ENCODE results near the gene SCAMP1.

Gene SCAMP1

GRCh38 chr5:78518365-78519197, 158.2 kb downstream of the SCAMP1 start:
- Mint-ChIP-seq H3K4me1 (ENCODE audit: low read depth) (no peaks in the 10 kb centered on the region), H3K4me3 (no peak overlapping the region), H3K27me3 (peaks cover 23% of the 10 kb centered on the region), H3K9me3 (ENCODE audit: low read depth) (no peaks in the 10 kb centered on the region), H3K36me3 (no peaks in the 10 kb centered on the region), H3K27ac (no peak overlapping the region)

DNA sequence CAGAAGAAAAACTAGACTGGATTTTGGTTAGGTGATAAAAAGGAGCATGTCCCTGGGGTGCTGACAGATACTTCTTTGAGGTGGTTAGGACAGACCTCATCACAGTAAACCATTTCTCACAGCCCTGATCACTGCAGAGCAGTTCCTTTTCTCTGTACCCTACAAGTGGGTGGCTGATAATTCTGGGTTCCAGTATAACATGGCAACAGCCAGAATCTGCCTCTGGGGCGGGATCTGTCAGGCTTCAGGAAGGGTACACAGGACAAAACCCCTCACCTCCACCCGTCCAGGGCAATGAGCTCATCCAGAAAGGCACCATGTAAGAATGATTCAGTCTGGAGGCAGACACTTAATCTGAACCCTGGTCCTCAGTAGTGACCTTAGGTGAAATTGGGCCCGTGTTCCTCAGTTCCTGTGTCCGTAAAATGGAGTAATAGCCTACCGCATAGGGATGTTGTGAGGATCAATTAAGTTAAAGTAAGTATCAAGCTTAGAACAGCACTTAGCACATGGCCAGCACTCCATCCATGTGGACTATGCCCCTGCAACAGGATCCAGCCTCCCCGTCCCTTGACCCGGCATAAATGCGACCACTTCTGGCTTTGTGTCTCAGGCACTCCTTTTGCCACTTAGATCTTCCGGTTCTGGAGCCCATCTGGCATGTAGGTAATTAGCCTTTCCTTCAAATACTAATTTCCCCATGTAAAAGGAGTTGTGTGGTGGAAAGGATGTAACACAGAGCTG, 159.0 kb downstream of the SCAMP1 start:
- no peaks in the 10 kb centered on the region for H3K4me1 Mint-ChIP-seq (ENCODE audit: low read depth)
- H3K36me3 Mint-ChIP-seq, result no peaks in the 10 kb centered on the region
- H3K27me3 Mint-ChIP-seq, result peaks cover 26% of the 10 kb centered on the region
- H3K9me3 Mint-ChIP-seq (ENCODE audit: low read depth), result no peaks in the 10 kb centered on the region
- H3K27ac Mint-ChIP-seq, result no peak overlapping the region
- H3K4me3 Mint-ChIP-seq, result no peak overlapping the region

- no peak overlapping the region for H3K4me3 Mint-ChIP-seq
- no peaks in the 10 kb centered on the region for H3K36me3 Mint-ChIP-seq
- H3K27ac Mint-ChIP-seq, result no peak overlapping the region
- H3K9me3 Mint-ChIP-seq (ENCODE audit: low read depth), result no peaks in the 10 kb centered on the region
- H3K4me1 Mint-ChIP-seq (ENCODE audit: low read depth), result no peaks in the 10 kb centered on the region
- H3K27me3 Mint-ChIP-seq, result peaks cover 19% of the 10 kb centered on the region
These were observed 161.0 kb downstream of the SCAMP1 start for GRCh38 chr5:78521455-78521854.

- Mint-ChIP-seq H3K36me3 (no peaks in the 10 kb centered on the region), H3K27ac (no peak overlapping the region), H3K4me1 (ENCODE audit: low read depth) (no peaks in the 10 kb centered on the region), H3K9me3 (ENCODE audit: low read depth) (no peaks in the 10 kb centered on the region), H3K4me3 (no peak overlapping the region), H3K27me3 (peaks cover 15% of the 10 kb centered on the region)
These were observed 162.3 kb downstream of the SCAMP1 start for GRCh38 chr5:78522476-78523260.

DNA sequence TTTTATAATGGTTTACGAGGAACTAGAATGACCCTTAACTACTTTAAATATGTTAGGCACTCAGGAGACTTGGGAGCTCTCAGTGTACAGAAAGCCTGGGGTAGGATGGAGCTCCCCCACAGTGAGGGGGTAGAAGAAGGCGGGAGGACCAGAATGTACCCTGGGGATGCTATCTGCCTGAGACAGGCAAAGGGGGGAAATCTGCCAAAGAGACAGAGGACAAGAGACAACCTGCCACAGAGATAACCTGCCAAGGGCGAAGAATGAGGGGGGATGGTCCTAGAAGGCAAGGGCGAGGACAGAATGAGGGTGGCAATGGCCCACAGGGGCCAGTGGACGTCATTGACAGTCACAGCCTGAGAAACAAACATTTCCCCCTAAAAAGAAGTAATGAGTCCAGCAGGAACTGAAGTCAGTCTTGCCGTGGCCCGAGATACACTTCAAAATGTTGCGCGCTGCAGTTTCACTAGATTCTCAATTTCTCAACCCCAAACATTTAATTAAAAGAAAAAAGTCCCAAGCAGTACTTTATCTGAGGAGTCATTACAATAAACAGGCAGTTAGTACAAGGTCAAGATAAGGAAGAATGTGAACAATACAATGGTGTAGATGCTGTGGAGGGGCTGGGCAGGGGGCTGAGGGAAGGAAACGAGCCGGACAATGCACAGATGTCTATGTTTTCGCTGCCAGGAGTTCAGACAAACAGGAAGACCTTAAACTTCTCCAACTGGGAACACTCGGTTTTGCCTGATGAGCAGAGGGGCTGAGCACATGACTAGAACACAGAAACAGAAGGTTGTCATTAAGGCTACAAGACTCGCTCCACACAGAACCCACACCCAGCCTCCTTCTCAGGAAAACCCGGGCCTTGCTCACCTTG, 163.1 kb downstream of the SCAMP1 start:
- Mint-ChIP-seq H3K4me1 (ENCODE audit: low read depth) (no peaks in the 10 kb centered on the region), H3K36me3 (no peaks in the 10 kb centered on the region), H3K9me3 (ENCODE audit: low read depth) (no peaks in the 10 kb centered on the region), H3K27me3 (peaks cover 15% of the 10 kb centered on the region), H3K4me3 (no peak overlapping the region), H3K27ac (no peak overlapping the region)

DNA sequence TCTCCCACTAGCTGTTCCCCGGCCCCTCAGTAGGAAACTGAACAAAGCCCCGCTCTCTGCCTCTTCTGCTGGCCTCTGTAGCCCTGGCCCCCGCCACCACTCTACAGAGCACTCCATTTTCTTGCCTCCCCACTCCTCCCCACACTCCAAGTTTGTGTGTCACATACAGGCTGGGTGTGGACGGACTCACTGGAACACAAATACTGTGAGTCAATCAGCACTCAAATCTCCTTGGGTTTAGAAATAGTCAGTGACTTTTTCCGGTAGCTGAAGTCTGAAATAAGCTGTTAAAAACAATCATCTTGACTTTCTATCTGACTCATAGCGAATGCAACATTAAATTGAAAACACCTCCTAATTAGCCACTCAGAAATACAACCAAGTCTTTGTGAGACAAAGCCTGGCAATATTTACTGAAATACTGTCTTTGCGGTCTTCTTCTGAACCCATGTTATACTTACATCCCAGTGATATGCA, 165.7 kb downstream of the SCAMP1 start:
- H3K36me3 Mint-ChIP-seq, result no peaks in the 10 kb centered on the region
- no peak overlapping the region for H3K4me3 Mint-ChIP-seq
- peaks cover 5% of the 10 kb centered on the region for H3K27me3 Mint-ChIP-seq
- no peaks in the 10 kb centered on the region for H3K9me3 Mint-ChIP-seq (ENCODE audit: low read depth)
- no peak overlapping the region for H3K27ac Mint-ChIP-seq
- no peaks in the 10 kb centered on the region for H3K4me1 Mint-ChIP-seq (ENCODE audit: low read depth)

- Mint-ChIP-seq H3K4me3 (no peak overlapping the region), H3K36me3 (no peaks in the 10 kb centered on the region), H3K27me3 (peaks cover 4% of the 10 kb centered on the region), H3K4me1 (ENCODE audit: low read depth) (no peaks in the 10 kb centered on the region), H3K9me3 (ENCODE audit: low read depth) (no peaks in the 10 kb centered on the region), H3K27ac (no peak overlapping the region)
These were observed 166.8 kb downstream of the SCAMP1 start for GRCh38 chr5:78527054-78527859.

- no peaks in the 10 kb centered on the region for H3K36me3 Mint-ChIP-seq
- no peak overlapping the region for H3K4me3 Mint-ChIP-seq
- H3K27ac Mint-ChIP-seq, result no peak overlapping the region
- H3K9me3 Mint-ChIP-seq (ENCODE audit: low read depth), result no peaks in the 10 kb centered on the region
- H3K27me3 Mint-ChIP-seq, result peaks cover 4% of the 10 kb centered on the region
- H3K4me1 Mint-ChIP-seq (ENCODE audit: low read depth), result no peaks in the 10 kb centered on the region
These were observed 167.5 kb downstream of the SCAMP1 start for GRCh38 chr5:78527925-78528324.
